Heart left ventricle (tissue), 16 donors: ENCODE measurements around the gene BRME1. TPM values are rescaled to one million over a fixed set of nuclear protein-coding genes. Genes with fewer than 3 reads are reported as not detected.

Experiments
- ATAC-seq, 4 donors: fragments of 200-7000 bp; cut with Tn5 transposase; one replicate each; pipeline ENCODE4 v1.9.1; 2020 to 2022; ENCODE audit warnings: moderate library complexity in 4 of 4, mild to moderate bottlenecking in 3 of 4, moderate number of reproducible peaks in 1 of 4
- DNase-seq, 5 donors: peaks; one replicate each; pipeline ENCODE4 v3.0.0-alpha.2; 2020
- H3K27ac ChIP-seq, 12 donors: fragments of 200-600 bp; sonication (generic) in 4 of 12; one replicate each; pipeline versions ENCODE4 v1.5.0 to v1.8.0; 2016 to 2022; ENCODE audit warnings: mild to moderate bottlenecking in 2 of 12
- H3K27me3 ChIP-seq, 9 donors: fragments of 200-600 bp; sonication (generic) in 2 of 9; one replicate each; pipeline versions ENCODE4 v1.5.1 to v1.8.0; 2016 to 2022; ENCODE audit warnings: mild to moderate bottlenecking in 3 of 9
- H3K36me3 ChIP-seq, 9 donors: fragments of 200-600 bp; sonication (generic) in 2 of 9; one replicate each; pipeline versions ENCODE4 v1.5.0 to v1.8.0; 2018 to 2022; ENCODE audit warnings: mild to moderate bottlenecking in 2 of 9
- H3K4me1 ChIP-seq, 12 donors: fragments of 200-600 bp; sonication (generic) in 4 of 12; one replicate each; pipeline versions ENCODE4 v1.5.0 to v1.8.0; 2016 to 2022; ENCODE audit warnings: mild to moderate bottlenecking in 3 of 12
- H3K4me3 ChIP-seq, 12 donors: fragments of 200-600 bp; sonication (generic) in 4 of 12; one replicate each; pipeline versions ENCODE4 v1.5.0 to v1.8.0; 2017 to 2022; ENCODE audit warnings: mild to moderate bottlenecking in 9 of 12, moderate library complexity in 4 of 12
- H3K9me3 ChIP-seq, 12 donors: fragments of 200-600 bp; sonication (generic) in 4 of 12; one replicate each; pipeline versions ENCODE4 v1.5.0 to v1.8.0; 2016 to 2022; ENCODE audit warnings: mild to moderate bottlenecking in 1 of 12
- CTCF ChIP-seq, 12 donors: fragments of 200-600 bp; sonication (generic) in 4 of 12; IDR thresholded peaks; one replicate each; pipeline versions ENCODE4 v1.5.0 to v1.8.0; 2018 to 2022; ENCODE audit warnings: antibody characterized with exemption in 12 of 12, mild to moderate bottlenecking in 5 of 12
- POLR2A ChIP-seq, 2 donors: fragments of 450-650 bp; IDR thresholded peaks; one replicate each; pipeline ENCODE4 v1.6.1; 2017; ENCODE audit warnings: antibody characterized with exemption in 2 of 2, mild to moderate bottlenecking in 2 of 2, moderate library complexity in 2 of 2
- WGBS, 4 donors: extraction: QIAGEN DNeasy Blood & Tissue Kit in 2 of 4; methylation state at CpG; one replicate each; pipeline versions ENCODE4 v1.1.5 to v1.1.7; 2013 to 2018; 5-methylcytosine and 5-hydroxymethylcytosine counted together
- intact Hi-C, 10 donors: fragments of 100-400 bp; cut with DNase I; formaldehyde crosslinking; loops; one replicate each; pipeline versions ENCODE4 v1.11.1 to v1.14.2; 2022
- polyA plus RNA-seq, 2 donors: library from polyadenylated mRNA; stranded (reverse); fragments of 200-250 nt; gene quantifications; one replicate each; pipeline ENCODE4 v1.2.3, GENCODE V29; 2013
- total RNA-seq, 9 donors: library from RNA; depleted of rRNA in 2 of 9; stranded (reverse); fragments of >200 nt in 2 of 9; fragmentation: NEBNext Ultra II Directional in 3 of 9; extraction: Animal tissue kit (Norgen Biotek cat#: 25700) in 3 of 9; gene quantifications; one replicate each; pipeline versions ENCODE4 v1.1.0 to v1.2.4, GENCODE V29; 2016 to 2023
- donor health status: ischemic (EF 13 %, LVEDD 7.1; RV severe dilation, severe dysfunction).
- donor health status: healthy with polysubstance abuse.
- donor health status: DM: no; HTN: yes; CAD: no.
- donor health status: DM: no; HTN: no; CAD: no.
- donor health status: ischemic (EF 25% LVEDD 6.9; RV normal size, moderate dysfunction).
- donor health status: ischemic (EF 25% LVEDD 5.7; RV mildly dilated, moderate dysfunction).
- donor health status: healthy.
- donor health status: DM: yes; HTN: yes; CAD: no.
- donor health status: ischemic (EF 35%, LVEDD 5.7; RV mildly dilated, moderate dysfunction).
- donor health status: nonischemic (EF 11% LVEDD 7.7; RV severe dilation, severe dysfunction).
- donor health status: DM: yes; HTN: yes; CAD: no.
- donor health status: PGD.
- donor health status: ischemic (EF 29% LVEDD 5.4; RV normal size, mild dysfunction).
- donor health status: nonischemic (EF 23%, LVEDD 6.1; RV moderate dilation, normal function).

Gene BRME1
- total and polyA plus RNA-seq, 11 donors: 0.23 to 1.2 (median 0.70) TPM; not detected in 2

- H3K36me3 ChIP-seq: peaks cover 0 to 13% (median 0%) of the 10 kb centered on the region in 9 donors
- H3K27ac ChIP-seq: peak overlapping the region; percentile 99 to 100 (median 100)
- ATAC-seq (peak in 1 of 4 donors; percentile 0), DNase-seq (peak in 4 of 5 donors; percentile 64 to 90 (median 78))
- H3K4me3 ChIP-seq: peak overlapping the region; percentile 11 to 99 (median 96)
- peaks cover 11 to 72% (median 42%) of the 10 kb centered on the region in 12 donors for H3K4me1 ChIP-seq
- no peak for TF ChIP-seq POLR2A (IDR thresholded peaks at IDR 0.05)
- no peak for TF ChIP-seq CTCF (IDR thresholded peaks at IDR 0.05)
- no peaks in the 10 kb centered on the region for H3K27me3 ChIP-seq
- intact Hi-C loops: loop anchor here in 2 of 10 donors (5.0 to 10.0 kb wide), 2 partner anchors 689 to 691 kb away; partner anchors contain the start of genes IER2 (in 2 of the 2) and STX10 (in 2 of the 2)
- WGBS, 4 donors: 6 to 16% (median 9%) methylated on average over 18 to 24 of the region's 24 CpGs
- H3K9me3 ChIP-seq: no peaks in the 10 kb centered on the region
Observed at GRCh38 chr19:13843104-13843921, 62.6 kb downstream of the BRME1 start.

- intact Hi-C loops: loop anchor here in 2 of 10 donors (5.0 to 10.0 kb wide), 2 partner anchors 688 to 690 kb away; partner anchors contain the start of genes IER2 (in 2 of the 2) and STX10 (in 2 of the 2)
- DNase-seq: peak; percentile 91 to 94 (median 93)
Observed at GRCh38 chr19:13842291-13843103, 63.4 kb downstream of the BRME1 start.

GRCh38 chr19:13841962-13842290 is 64.0 kb downstream of the BRME1 start:
- intact Hi-C loops: loop anchor here in 2 of 10 donors (1.0 to 10.0 kb wide), 3 partner anchors 18 to 690 kb away; partner anchors contain the start of genes IER2 (in 2 of the 2) and STX10 (in 2 of the 2)
- DNase-seq (no peak), ATAC-seq (no peak)
- H3K27ac ChIP-seq: peak overlapping the region; percentile 99 to 100 (median 100)
- TF ChIP-seq CTCF (IDR thresholded peaks at IDR 0.05) (no peak), POLR2A (IDR thresholded peaks at IDR 0.05) (no peak)
- peak overlapping the region; percentile 72 to 99 (median 96) for H3K4me3 ChIP-seq
- no peaks in the 10 kb centered on the region for H3K9me3 ChIP-seq
- H3K4me1 ChIP-seq: peaks cover 23 to 72% (median 45%) of the 10 kb centered on the region in 12 donors
- H3K27me3 ChIP-seq: no peaks in the 10 kb centered on the region
- H3K36me3 ChIP-seq: peaks cover 0 to 21% (median 9%) of the 10 kb centered on the region in 9 donors
- 0 to 2% (median 2%) methylated on average over 11 of the region's 11 CpGs for WGBS, 4 donors

More at GRCh38 chr19:13842291-13843103, 63.4 kb downstream of the BRME1 start:
- peak overlapping the region; percentile 99 to 100 (median 100) for H3K27ac ChIP-seq
- H3K36me3 ChIP-seq: peaks cover 0 to 21% (median 7%) of the 10 kb centered on the region in 9 donors
- no peaks in the 10 kb centered on the region for H3K9me3 ChIP-seq
- WGBS, 4 donors: 0 to 1% (median 0%) methylated on average over 1 to 95 of the region's 95 CpGs
- peaks cover 19 to 72% (median 43%) of the 10 kb centered on the region in 12 donors for H3K4me1 ChIP-seq
- H3K27me3 ChIP-seq: no peaks in the 10 kb centered on the region
- ATAC-seq: peak in 3 of 4 donors; percentile 14 to 29 (median 25)
- TF ChIP-seq CTCF (IDR thresholded peaks at IDR 0.05) (peak in 3 of 12 donors; percentile 29 to 37 (median 33)), POLR2A (IDR thresholded peaks at IDR 0.05) (peak in 1 of 2 donors; percentile 97)
- peak overlapping the region; percentile 72 to 99 (median 96) for H3K4me3 ChIP-seq
